Naive thymus-derived CD8-positive, alpha-beta T cell (primary cell): ENCODE data around the gene CMPK2. TPM values are rescaled to one million over a fixed set of nuclear protein-coding genes. Genes with fewer than 3 reads are reported as not detected.
A peak's percentile ranks its signal among the peaks of the same experiment; 100 is the strongest.

Experiments
- ATAC-seq, 2 donors: fragments of 150-1000 bp; cut with Tn5 transposase in 1 of 2; sonication (Bioruptor Pico), chemical (Tn5 transposase) in 1 of 2; 1 replicate in 1 of 2; 2 replicates in 1 of 2; pipeline ENCODE4 v1.10.0; 2021; ENCODE audit warnings: mild to moderate bottlenecking in 2 of 2, moderate library complexity in 2 of 2
- POLR2A ChIA-PET: fragments of 350-600 bp; sonication (Branson Sonifier 250); formaldehyde crosslinking; loops from one replicate; lab custom pipeline; 2021; ENCODE audit warnings: antibody characterized with exemption; lab: Charles Lee
- DNase-seq, 10 donors: peaks; one replicate each; pipeline versions ENCODE4 v3.0.0 to v3.0.0-alpha.2; 2020 to 2022
- H3K27ac Mint-ChIP-seq, 10 donors: one replicate each; pipeline ENCODE4 v1.8.0; 2020 to 2022; ENCODE audit warnings: mild to moderate bottlenecking in 10 of 10, mixed read lengths in 10 of 10, moderate library complexity in 4 of 10, inconsistent platforms in 1 of 10
- H3K27me3 Mint-ChIP-seq, 5 donors: one replicate each; pipeline ENCODE4 v1.8.0; 2021 to 2022; ENCODE audit warnings: mixed read lengths in 5 of 5
- H3K36me3 Mint-ChIP-seq, 3 donors: one replicate each; pipeline ENCODE4 v1.8.0; 2020 to 2022; ENCODE audit warnings: mixed read lengths in 3 of 3, mild to moderate bottlenecking in 2 of 3, inconsistent platforms in 1 of 3
- H3K4me1 Mint-ChIP-seq, 4 donors: one replicate each; pipeline ENCODE4 v1.8.0; 2021 to 2022; ENCODE audit warnings: mixed read lengths in 4 of 4
- H3K4me3 Mint-ChIP-seq, 10 donors: one replicate each; pipeline ENCODE4 v1.8.0; 2020 to 2022; ENCODE audit warnings: mild to moderate bottlenecking in 10 of 10, mixed read lengths in 10 of 10, moderate library complexity in 6 of 10, inconsistent platforms in 1 of 10
- H3K9me3 Mint-ChIP-seq, 9 donors: one replicate each; pipeline ENCODE4 v1.8.0; 2020 to 2022; ENCODE audit warnings: mixed read lengths in 9 of 9, mild to moderate bottlenecking in 3 of 9, inconsistent platforms in 1 of 9, moderate library complexity in 1 of 9
- polyA plus RNA-seq, 3 donors: library from polyadenylated mRNA; unstranded; fragments of 300-500 nt; fragmentation: Illumina TruSeq; gene quantifications; one replicate each; pipeline ENCODE4 v1.2.3, GENCODE V29; 2021
- total RNA-seq, 8 experiments: library from RNA in 2 of 8; stranded (reverse) in 2 of 8; gene quantifications; one replicate each; pipeline ENCODE4 v1.2.3 and lab custom pipeline; 2021 to 2026

The CMPK2 gene
- total and polyA plus RNA-seq, 5 experiments from 2014 or later: 3.0 to 7.3 (median 4.5) TPM

- Mint-ChIP-seq H3K9me3 (peaks cover 0 to 2% (median 0%) of the 10 kb centered on the region in 9 donors), H3K27me3 (no peaks in the 10 kb centered on the region), H3K4me3 (peak overlapping the region; percentile 74 to 98 (median 88)), H3K36me3 (peaks cover 0 to 13% (median 0%) of the 10 kb centered on the region in 3 donors), H3K27ac (peak overlapping the region; percentile 67 to 98 (median 86)), H3K4me1 (peaks cover 28 to 78% (median 58%) of the 10 kb centered on the region in 4 donors)
- DNase-seq (no peak), ATAC-seq (no peak)
- POLR2A ChIA-PET: interaction anchor here (0.6 to 7.1 kb wide), 4 partner anchors 11 to 179 kb away, joined by 3 to 61 read pairs (median 4); partner anchors contain the start of gene CMPK2
These were observed 13.3 kb upstream of the CMPK2 start for GRCh38 chr2:6879011-6879410.

GRCh38 chr2:6878549-6878948 lies 12.8 kb upstream of the CMPK2 start:
- Mint-ChIP-seq H3K27ac (peak overlapping the region; percentile 67 to 98 (median 86)), H3K4me3 (peak overlapping the region; percentile 81 to 98 (median 89)), H3K4me1 (peaks cover 27 to 80% (median 60%) of the 10 kb centered on the region in 4 donors), H3K36me3 (peaks cover 0 to 10% (median 0%) of the 10 kb centered on the region in 3 donors), H3K9me3 (peaks cover 0 to 4% (median 0%) of the 10 kb centered on the region in 9 donors), H3K27me3 (no peaks in the 10 kb centered on the region)
- POLR2A ChIA-PET: interaction anchor here (0.6 to 7.1 kb wide), 6 partner anchors 10 to 44 kb away, joined by 3 to 61 read pairs (median 5); partner anchors contain the start of gene CMPK2
- no peak for ATAC-seq
- no peak for DNase-seq

- peak within 1 kb of the TSS; percentile 86 to 98 (median 93) for H3K27ac Mint-ChIP-seq
- peaks cover 0 to 4% (median 0%) of the 10 kb centered on the region in 9 donors for H3K9me3 Mint-ChIP-seq
- H3K36me3 Mint-ChIP-seq: peaks cover 0 to 5% (median 0%) of the 10 kb centered on the region in 3 donors
- peak; percentile 81 to 84 for ATAC-seq
- no peaks in the 10 kb centered on the region for H3K27me3 Mint-ChIP-seq
- peak in 7 of 10 donors; percentile 9 to 68 (median 38) for DNase-seq
- H3K4me1 Mint-ChIP-seq: peaks cover 34 to 88% (median 68%) of the 10 kb centered on the region in 4 donors
- H3K4me3 Mint-ChIP-seq: peak within 1 kb of the TSS; percentile 85 to 98 (median 90)
- POLR2A ChIA-PET: interaction anchor here (0.6 to 7.1 kb wide), 8 partner anchors 9 to 181 kb away, joined by 3 to 61 read pairs (median 4); partner anchors contain the start of genes CMPK2 and RNF144A
These were observed 11.9 kb upstream of the CMPK2 start, which contains the start of gene RSAD2 for GRCh38 chr2:6877402-6878304. Gene RSAD2 (plus strand): TSS chr2:6877777. CDS start chr2:6877801, 24 bp downstream.

- POLR2A ChIA-PET: interaction anchor here (2.0 to 7.1 kb wide), 2 partner anchors 11 to 38 kb away, joined by 11 to 61 read pairs; partner anchors contain the start of gene CMPK2
- Mint-ChIP-seq H3K27me3 (no peaks in the 10 kb centered on the region), H3K36me3 (peaks cover 0 to 3% (median 0%) of the 10 kb centered on the region in 3 donors), H3K27ac (peak overlapping the region in 4 of 10 donors; percentile 16 to 98 (median 62)), H3K4me1 (peaks cover 36 to 82% (median 66%) of the 10 kb centered on the region in 4 donors), H3K9me3 (peaks cover 0 to 4% (median 0%) of the 10 kb centered on the region in 9 donors), H3K4me3 (peak overlapping the region in 5 of 10 donors; percentile 87 to 98 (median 92))
- DNase-seq (no peak), ATAC-seq (no peak)
These were observed 10.6 kb upstream of the CMPK2 start for GRCh38 chr2:6876309-6876708.

- Mint-ChIP-seq H3K27me3 (no peaks in the 10 kb centered on the region), H3K27ac (peak overlapping the region in 4 of 10 donors; percentile 12 to 87 (median 70)), H3K4me1 (peaks cover 20 to 61% (median 47%) of the 10 kb centered on the region in 4 donors), H3K36me3 (peaks cover 0 to 3% (median 0%) of the 10 kb centered on the region in 3 donors), H3K9me3 (peaks cover 0 to 4% (median 0%) of the 10 kb centered on the region in 9 donors), H3K4me3 (no peak overlapping the region)
- ATAC-seq (no peak), DNase-seq (no peak)
- POLR2A ChIA-PET: interaction anchor here (7.1 kb wide), 1 partner anchor 8 kb away, joined by 61 read pairs; the partner anchor contains the start of gene CMPK2
These were observed 8.3 kb upstream of the CMPK2 start for GRCh38 chr2:6874032-6874431.

- Mint-ChIP-seq H3K36me3 (peaks cover 0 to 3% (median 0%) of the 10 kb centered on the region in 3 donors), H3K4me1 (peaks cover 11 to 53% (median 35%) of the 10 kb centered on the region in 4 donors), H3K27me3 (no peaks in the 10 kb centered on the region), H3K27ac (peak overlapping the region in 9 of 10 donors; percentile 1 to 73 (median 32)), H3K9me3 (peaks cover 0 to 4% (median 0%) of the 10 kb centered on the region in 9 donors), H3K4me3 (peak overlapping the region in 8 of 10 donors; percentile 1 to 59 (median 24))
- DNase-seq (no peak), ATAC-seq (peak in 1 of 2 donors; percentile 35)
- POLR2A ChIA-PET: no interaction called here
These were observed 6.7 kb upstream of the CMPK2 start for GRCh38 chr2:6872394-6872793.

GRCh38 chr2:6866982-6867381 lies 1.3 kb upstream of the CMPK2 start:
- ATAC-seq: no peak
- Mint-ChIP-seq H3K27me3 (no peaks in the 10 kb centered on the region), H3K27ac (peak overlapping the region in 6 of 10 donors; percentile 8 to 100 (median 93)), H3K9me3 (no peaks in the 10 kb centered on the region), H3K36me3 (peaks cover 0 to 9% (median 8%) of the 10 kb centered on the region in 3 donors), H3K4me3 (peak overlapping the region in 9 of 10 donors; percentile 14 to 100 (median 98)), H3K4me1 (peaks cover 10 to 42% (median 26%) of the 10 kb centered on the region in 4 donors)
- no peak for DNase-seq
- POLR2A ChIA-PET: interaction anchor here (1.5 to 3.8 kb wide), 3 partner anchors 10 to 165 kb away, joined by 3 to 61 read pairs (median 13); partner anchors contain the start of gene RSAD2

- DNase-seq: peak in 8 of 10 donors; percentile 12 to 68 (median 36)
- ATAC-seq: peak; percentile 46 to 58
- Mint-ChIP-seq H3K4me3 (peak overlapping the region; percentile 90 to 100 (median 97)), H3K27me3 (no peaks in the 10 kb centered on the region), H3K9me3 (peaks cover 0 to 4% (median 0%) of the 10 kb centered on the region in 9 donors), H3K36me3 (peaks cover 6 to 16% (median 15%) of the 10 kb centered on the region in 3 donors), H3K27ac (peak overlapping the region; percentile 87 to 100 (median 94)), H3K4me1 (peaks cover 10 to 46% (median 27%) of the 10 kb centered on the region in 4 donors)
- POLR2A ChIA-PET: interaction anchor here (0.9 to 3.8 kb wide), 5 partner anchors 11 to 166 kb away, joined by 3 to 61 read pairs (median 4); partner anchors contain the start of gene RSAD2
These were observed 566 bp upstream of the CMPK2 start for GRCh38 chr2:6866275-6866671.

GRCh38 chr2:6864923-6865345 lies 773 bp downstream of the CMPK2 start:
- POLR2A ChIA-PET: interaction anchor here (0.8 to 3.8 kb wide), 5 partner anchors 12 to 49 kb away, joined by 3 to 61 read pairs (median 8); partner anchors contain the start of gene RSAD2
- Mint-ChIP-seq H3K36me3 (peaks cover 16 to 30% (median 29%) of the 10 kb centered on the region in 3 donors), H3K27ac (peak overlapping the region in 9 of 10 donors; percentile 43 to 96 (median 67)), H3K4me1 (peaks cover 10 to 46% (median 27%) of the 10 kb centered on the region in 4 donors), H3K9me3 (peaks cover 0 to 10% (median 7%) of the 10 kb centered on the region in 9 donors), H3K4me3 (peak overlapping the region; percentile 63 to 90 (median 83)), H3K27me3 (no peaks in the 10 kb centered on the region)
- DNase-seq: peak in 1 of 10 donors; percentile 39
- peak; percentile 16 to 24 for ATAC-seq

GRCh38 chr2:6864231-6864754 lies 1.4 kb downstream of the CMPK2 start:
- Mint-ChIP-seq H3K36me3 (peaks cover 16 to 36% (median 34%) of the 10 kb centered on the region in 3 donors), H3K4me1 (peaks cover 10 to 46% (median 27%) of the 10 kb centered on the region in 4 donors), H3K27ac (peak overlapping the region in 8 of 10 donors; percentile 53 to 96 (median 68)), H3K4me3 (peak overlapping the region; percentile 63 to 90 (median 83)), H3K9me3 (peaks cover 0 to 12% (median 8%) of the 10 kb centered on the region in 9 donors), H3K27me3 (no peaks in the 10 kb centered on the region)
- no peak for ATAC-seq
- DNase-seq: no peak
- POLR2A ChIA-PET: interaction anchor here (0.9 to 3.8 kb wide), 4 partner anchors 13 to 49 kb away, joined by 3 to 61 read pairs (median 10); partner anchors contain the start of gene RSAD2

GRCh38 chr2:6863792-6864191 lies 1.9 kb downstream of the CMPK2 start:
- peaks cover 10 to 46% (median 27%) of the 10 kb centered on the region in 4 donors for H3K4me1 Mint-ChIP-seq
- POLR2A ChIA-PET: interaction anchor here (3.8 kb wide), 1 partner anchor 14 kb away, joined by 61 read pairs; the partner anchor contains the start of gene RSAD2
- peak overlapping the region in 7 of 10 donors; percentile 75 to 87 (median 85) for H3K4me3 Mint-ChIP-seq
- DNase-seq (no peak), ATAC-seq (no peak)
- H3K9me3 Mint-ChIP-seq: peaks cover 0 to 16% (median 11%) of the 10 kb centered on the region in 9 donors
- H3K27ac Mint-ChIP-seq: peak overlapping the region in 4 of 10 donors; percentile 8 to 85 (median 31)
- peaks cover 20 to 40% (median 39%) of the 10 kb centered on the region in 3 donors for H3K36me3 Mint-ChIP-seq
- H3K27me3 Mint-ChIP-seq: no peaks in the 10 kb centered on the region
